Bronchial epithelial cell (primary cell): ENCODE measurements around the gene SGCD. TPM values are rescaled to one million over a fixed set of nuclear protein-coding genes. Genes with fewer than 3 reads are reported as not detected.
"Not testable (repeated sequence)": the region's sequence is repeated elsewhere in the genome, so short reads cannot be mapped to it uniquely, and the experiment has no call there.

Experiments
- DNase-seq: peaks from one replicate; pipeline ENCODE4 v3.0.0-alpha.2; 2010; ENCODE audit warnings: low read depth
- FAIRE-seq: peaks from 2 replicates; lab custom pipeline; 2011; peaks lifted over from hg19 to GRCh38; lab: Jason Lieb, UNC
- H3K27me3 ChIP-seq: 2 replicates; pipeline ENCODE4 v1.5.1; 2011; ENCODE audit warnings: low read length; ENCODE audit not compliant: control insufficient read depth, insufficient read depth
- H3K36me3 ChIP-seq: 2 replicates; pipeline ENCODE4 v1.5.1; 2011; ENCODE audit warnings: low read length; ENCODE audit not compliant: control insufficient read depth, insufficient read depth
- H3K4me3 ChIP-seq: 2 replicates; pipeline ENCODE4 v1.5.1; 2011; ENCODE audit warnings: mild to moderate bottlenecking, low read depth, low read length, control low read depth
- total RNA-seq: library from RNA; depleted of rRNA; stranded (reverse); fragments of >200 nt; gene quantifications from 2 replicates; pipeline ENCODE4 v1.2.1, GENCODE V29; 2014
- TF ChIP-seq, protein P1 (sequence below): IDR thresholded peaks from 2 replicates; pipeline ENCODE4 v1.5.1; 2011; ENCODE audit warnings: mild to moderate bottlenecking, moderate library complexity, low read length, control low read depth, inconsistent platforms; ENCODE audit not compliant: insufficient read depth, severe bottlenecking

SGCD gene
- total RNA-seq, 1 donor from 2014 or later: under 0.01 TPM

DNA sequence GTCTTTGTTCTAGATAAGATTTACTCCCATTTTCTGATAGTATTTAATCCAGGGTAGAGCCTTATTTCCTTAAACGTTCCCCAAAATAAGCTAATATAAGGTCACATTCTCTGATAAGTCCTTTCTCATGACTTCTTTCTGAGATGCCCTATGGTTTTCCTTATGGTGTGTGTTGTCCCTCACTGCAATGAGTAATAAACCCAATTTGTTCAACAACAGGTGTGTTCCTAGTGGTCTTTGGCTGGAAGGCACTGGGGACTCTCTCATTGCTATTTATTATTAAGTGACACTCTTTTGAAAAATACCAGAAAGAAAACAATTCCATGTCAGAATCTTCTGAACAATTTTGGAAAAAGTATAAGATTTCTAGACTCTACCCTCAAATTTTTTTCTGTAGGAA, 266.6 kb downstream of the SGCD start:
- FAIRE-seq (no peak), DNase-seq (no peak)
- Histone ChIP-seq H3K4me3 (no peak overlapping the region), H3K27me3 (no peaks in the 10 kb centered on the region), H3K36me3 (no peaks in the 10 kb centered on the region)
- TF ChIP-seq, protein P1, sequence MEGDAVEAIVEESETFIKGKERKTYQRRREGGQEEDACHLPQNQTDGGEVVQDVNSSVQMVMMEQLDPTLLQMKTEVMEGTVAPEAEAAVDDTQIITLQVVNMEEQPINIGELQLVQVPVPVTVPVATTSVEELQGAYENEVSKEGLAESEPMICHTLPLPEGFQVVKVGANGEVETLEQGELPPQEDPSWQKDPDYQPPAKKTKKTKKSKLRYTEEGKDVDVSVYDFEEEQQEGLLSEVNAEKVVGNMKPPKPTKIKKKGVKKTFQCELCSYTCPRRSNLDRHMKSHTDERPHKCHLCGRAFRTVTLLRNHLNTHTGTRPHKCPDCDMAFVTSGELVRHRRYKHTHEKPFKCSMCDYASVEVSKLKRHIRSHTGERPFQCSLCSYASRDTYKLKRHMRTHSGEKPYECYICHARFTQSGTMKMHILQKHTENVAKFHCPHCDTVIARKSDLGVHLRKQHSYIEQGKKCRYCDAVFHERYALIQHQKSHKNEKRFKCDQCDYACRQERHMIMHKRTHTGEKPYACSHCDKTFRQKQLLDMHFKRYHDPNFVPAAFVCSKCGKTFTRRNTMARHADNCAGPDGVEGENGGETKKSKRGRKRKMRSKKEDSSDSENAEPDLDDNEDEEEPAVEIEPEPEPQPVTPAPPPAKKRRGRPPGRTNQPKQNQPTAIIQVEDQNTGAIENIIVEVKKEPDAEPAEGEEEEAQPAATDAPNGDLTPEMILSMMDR: no peak

DNA sequence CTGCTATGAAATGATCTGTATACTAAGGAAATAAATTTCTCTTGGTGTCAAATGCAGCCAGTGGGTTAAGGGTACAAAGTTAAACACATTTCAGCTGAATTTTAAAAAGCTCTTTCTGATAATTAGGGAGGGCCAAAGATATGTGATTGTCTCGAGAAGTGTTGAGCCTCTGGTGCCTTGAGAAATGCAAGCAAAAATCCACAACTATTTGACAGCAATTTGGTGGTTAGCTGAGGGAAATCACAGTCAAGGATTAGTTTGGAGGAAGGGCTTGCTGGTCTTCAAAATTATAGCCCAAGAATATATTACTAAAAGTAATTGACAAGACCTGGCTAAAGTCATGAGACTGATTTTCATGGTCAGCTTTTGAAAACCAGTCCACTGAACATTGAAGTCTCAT, 267.4 kb downstream of the SGCD start:
- FAIRE-seq (no peak), DNase-seq (no peak)
- TF ChIP-seq, protein P1: no peak
- no peaks in the 10 kb centered on the region for H3K36me3 ChIP-seq
- H3K4me3 ChIP-seq: no peak overlapping the region
- H3K27me3 ChIP-seq: no peaks in the 10 kb centered on the region

DNA sequence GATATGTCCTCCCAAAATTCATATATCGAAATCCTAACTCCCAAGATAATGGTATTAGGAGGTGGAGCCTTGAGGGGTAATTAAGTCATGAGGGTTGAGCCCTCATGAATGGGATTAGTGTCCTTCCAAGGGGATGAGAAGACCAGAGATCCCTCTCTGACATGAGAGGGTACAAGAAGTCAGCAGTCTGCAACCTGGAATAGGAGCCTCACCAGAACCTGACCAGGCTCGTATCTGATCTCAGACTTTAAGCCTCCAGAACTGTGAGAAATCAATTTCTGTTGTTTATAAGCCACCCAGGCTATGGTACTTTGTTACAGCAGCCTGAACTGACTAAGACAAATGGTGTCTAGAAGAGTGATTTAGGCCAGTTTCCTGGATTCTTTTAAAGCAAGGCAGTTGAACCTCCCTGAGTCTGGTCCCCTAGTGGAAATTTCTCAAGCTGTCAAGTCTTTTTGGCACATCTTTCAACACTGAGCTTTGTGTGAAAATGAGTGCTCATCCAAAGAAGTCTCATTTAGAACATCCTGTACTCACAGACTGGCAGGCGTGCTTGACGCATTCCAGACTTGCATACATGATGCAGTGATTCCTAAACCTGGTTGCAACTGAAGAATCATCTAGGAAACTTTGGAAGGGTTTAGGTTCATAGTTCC, 268.3 kb downstream of the SGCD start:
- no peak for DNase-seq
- TF ChIP-seq, protein P1: no peak
- no peak for FAIRE-seq
- no peaks in the 10 kb centered on the region for H3K36me3 ChIP-seq
- no peak overlapping the region for H3K4me3 ChIP-seq
- no peaks in the 10 kb centered on the region for H3K27me3 ChIP-seq

DNA sequence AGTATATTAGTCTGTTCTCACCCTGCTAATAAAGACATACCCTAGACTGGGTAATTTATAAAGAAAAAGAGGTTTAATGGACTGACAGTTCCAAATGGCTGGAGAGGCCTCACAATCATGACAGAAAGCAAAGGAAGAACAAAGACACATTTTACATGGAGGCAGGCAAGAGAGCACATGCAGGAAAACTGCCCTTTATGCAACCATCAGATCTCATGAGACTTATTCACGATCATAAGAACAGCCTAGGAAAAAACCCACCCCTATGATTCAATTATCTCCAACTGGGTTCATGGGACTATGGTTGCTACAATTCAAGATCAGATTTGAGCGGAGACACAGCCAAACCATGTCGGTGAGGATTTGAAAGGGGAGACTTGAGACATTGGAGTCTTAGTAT, 270.3 kb downstream of the SGCD start:
- FAIRE-seq: no peak
- TF ChIP-seq, protein P1: no peak
- Histone ChIP-seq H3K27me3 (no peaks in the 10 kb centered on the region), H3K36me3 (no peaks in the 10 kb centered on the region), H3K4me3 (no peak overlapping the region)
- DNase-seq: no peak

DNA sequence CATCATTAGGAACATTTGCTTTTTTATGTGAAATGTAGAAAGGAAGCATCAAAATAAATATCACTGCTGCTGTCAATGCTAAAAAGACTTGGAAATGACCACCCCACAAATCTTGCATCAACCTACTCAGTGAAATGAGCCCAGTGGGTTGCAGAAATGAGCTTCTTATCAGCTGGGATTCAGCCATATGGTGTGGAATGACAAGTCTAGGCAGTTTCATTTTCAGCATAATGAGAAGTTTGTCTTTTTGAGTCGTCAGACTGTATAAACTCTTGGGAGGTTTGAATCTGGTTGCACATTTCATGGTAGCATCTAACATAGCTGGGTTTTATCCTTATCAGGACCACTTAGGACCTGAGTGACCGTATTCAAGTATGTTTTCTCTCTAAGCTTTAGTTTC, 272.0 kb downstream of the SGCD start:
- FAIRE-seq: no peak
- no peak overlapping the region for H3K4me3 ChIP-seq
- no peaks in the 10 kb centered on the region for H3K36me3 ChIP-seq
- no peak for DNase-seq
- no peaks in the 10 kb centered on the region for H3K27me3 ChIP-seq
- TF ChIP-seq, protein P1: no peak

DNA sequence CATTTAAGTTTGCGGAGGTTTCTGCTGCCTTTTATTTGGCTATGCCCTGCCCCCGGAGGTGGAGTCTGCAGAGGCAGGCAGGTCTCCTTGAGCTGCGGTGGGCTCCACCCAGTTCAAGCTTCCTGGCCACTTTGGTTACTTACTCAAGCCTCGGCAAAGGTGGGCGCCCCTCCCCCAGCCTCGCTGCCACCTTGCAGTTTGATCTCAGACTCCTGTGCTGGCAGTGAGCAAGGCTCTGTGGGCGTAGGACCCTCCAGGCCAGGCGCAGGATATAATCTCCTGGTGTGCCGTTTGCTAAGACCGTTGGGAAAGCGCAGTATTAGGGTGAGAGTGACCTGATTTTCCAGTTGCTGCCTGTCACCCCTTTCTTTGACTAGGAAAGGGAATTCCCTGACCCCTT, 283.6 kb downstream of the SGCD start:
- not testable (repeated sequence) for H3K36me3 ChIP-seq, FAIRE-seq, H3K27me3 ChIP-seq, H3K4me3 ChIP-seq, DNase-seq
